Metanephros (tissue), 1 donor: ENCODE data around the gene SELL. TPM values are rescaled to one million over a fixed set of nuclear protein-coding genes. Genes with fewer than 3 reads are reported as not detected.

Source experiments
- total RNA-seq: library from RNA; depleted of rRNA; stranded (reverse); fragments of >200 nt; gene quantifications from one replicate; pipeline ENCODE4 v1.2.3, GENCODE V29; 2014

Gene SELL
- total RNA-seq: 11.6 TPM

GRCh38 chr1:169711469-169712308 lies at the start of gene SELL:
SELL (minus strand) TSS chr1:169711620; CDS start chr1:169711498, 122 bp downstream.

GRCh38 chr1:169733924-169734323 lies 22.5 kb upstream of the SELL start, which contains the start of gene SELE:
SELE (minus strand) TSS chr1:169734079; CDS start chr1:169733612, 467 bp downstream.

Other genes with a start within 250 kb of the SELL start
- gene SLC19A2, start 225.7 kb downstream of the SELL start, total RNA-seq: 26.4 TPM
- 3.0 TPM for gene F5, start 125.1 kb downstream of the SELL start, total RNA-seq
- gene SELP, start 81.5 kb downstream of the SELL start, total RNA-seq: 6.8 TPM
- gene SELE, start 22.5 kb upstream of the SELL start, total RNA-seq: 10.3 TPM
- 7.3 TPM for gene METTL18, start 83.3 kb upstream of the SELL start, total RNA-seq
- gene SCYL3, start 182.3 kb upstream of the SELL start, total RNA-seq: 12.6 TPM